AG04449 (cell line): ENCODE results near the gene ATP10A.

ENCODE experiments used
- CTCF ChIA-PET: fragments of 350-600 bp; formaldehyde crosslinking; extraction: SDS; loops from one replicate; lab custom pipeline; 2021; ENCODE audit warnings: antibody characterized with exemption; lab: Yijun Ruan, JAX
- POLR2A ChIA-PET: fragments of 400-600, 350-600 bp; formaldehyde crosslinking; extraction: SDS; loops from one replicate; lab custom pipeline; 2020; ENCODE audit warnings: antibody characterized with exemption, inconsistent platforms; lab: Yijun Ruan, JAX
- DNase-seq: peaks from one replicate; pipeline ENCODE4 v3.0.0-alpha.2; 2010; ENCODE audit warnings: low read depth, low spot score
- H3K4me3 ChIP-seq: 2 replicates; pipeline ENCODE4 v1.5.1; 2011; ENCODE audit warnings: low read depth, mild to moderate bottlenecking, control low read depth, low read length
- CTCF ChIP-seq: IDR thresholded peaks from one replicate; pipeline ENCODE4 v1.5.1; 2011; ENCODE audit warnings: mild to moderate bottlenecking, moderate library complexity, low read length, control low read depth, inconsistent platforms; ENCODE audit not compliant: insufficient read depth; ENCODE audit errors: missing control alignments

The ATP10A gene

DNA sequence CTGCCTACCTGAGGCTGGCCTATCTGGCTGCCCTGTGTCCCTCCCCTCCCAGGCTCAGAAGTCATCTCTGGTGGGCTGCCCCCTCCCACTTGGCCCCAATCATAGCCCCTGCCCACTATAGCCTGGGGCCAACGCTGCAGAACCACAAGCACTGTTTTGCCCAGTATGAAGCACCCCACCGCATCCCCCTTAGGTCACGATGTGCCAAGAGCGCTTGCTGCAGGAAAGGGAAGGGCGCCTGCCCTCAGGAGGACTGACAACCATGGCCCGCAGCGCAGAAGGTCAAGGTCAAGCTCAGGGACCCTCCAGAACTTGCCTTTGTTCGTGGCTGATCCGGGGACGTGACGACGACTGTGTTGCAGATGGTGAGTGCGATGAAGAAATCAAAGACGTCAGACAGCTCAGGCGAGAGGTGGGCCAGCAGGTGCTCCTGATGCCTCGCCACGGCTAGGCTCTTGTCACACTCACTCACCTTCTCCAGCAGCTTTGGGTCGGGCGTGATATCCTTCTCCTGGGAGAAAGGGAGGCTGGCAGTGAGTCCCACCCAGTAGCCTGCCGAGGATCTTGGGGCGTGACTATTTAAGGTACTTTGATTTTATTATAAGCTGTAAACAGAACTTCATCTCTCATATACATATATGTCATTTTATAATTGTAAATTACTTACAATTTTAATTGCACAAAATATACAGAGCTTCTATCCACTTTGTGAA lies 146.6 kb downstream of the ATP10A start:
- no peak for TF ChIP-seq CTCF
- ChIA-PET POLR2A (no interaction called here), CTCF (interaction anchor here (0.9 to 1.4 kb wide), 4 partner anchors 9 to 217 kb away, joined by 3 to 7 read pairs (median 3); no protein-coding TSS in a partner anchor)
- DNase-seq, result no peak
- H3K4me3 ChIP-seq, result no peak overlapping the region

DNA sequence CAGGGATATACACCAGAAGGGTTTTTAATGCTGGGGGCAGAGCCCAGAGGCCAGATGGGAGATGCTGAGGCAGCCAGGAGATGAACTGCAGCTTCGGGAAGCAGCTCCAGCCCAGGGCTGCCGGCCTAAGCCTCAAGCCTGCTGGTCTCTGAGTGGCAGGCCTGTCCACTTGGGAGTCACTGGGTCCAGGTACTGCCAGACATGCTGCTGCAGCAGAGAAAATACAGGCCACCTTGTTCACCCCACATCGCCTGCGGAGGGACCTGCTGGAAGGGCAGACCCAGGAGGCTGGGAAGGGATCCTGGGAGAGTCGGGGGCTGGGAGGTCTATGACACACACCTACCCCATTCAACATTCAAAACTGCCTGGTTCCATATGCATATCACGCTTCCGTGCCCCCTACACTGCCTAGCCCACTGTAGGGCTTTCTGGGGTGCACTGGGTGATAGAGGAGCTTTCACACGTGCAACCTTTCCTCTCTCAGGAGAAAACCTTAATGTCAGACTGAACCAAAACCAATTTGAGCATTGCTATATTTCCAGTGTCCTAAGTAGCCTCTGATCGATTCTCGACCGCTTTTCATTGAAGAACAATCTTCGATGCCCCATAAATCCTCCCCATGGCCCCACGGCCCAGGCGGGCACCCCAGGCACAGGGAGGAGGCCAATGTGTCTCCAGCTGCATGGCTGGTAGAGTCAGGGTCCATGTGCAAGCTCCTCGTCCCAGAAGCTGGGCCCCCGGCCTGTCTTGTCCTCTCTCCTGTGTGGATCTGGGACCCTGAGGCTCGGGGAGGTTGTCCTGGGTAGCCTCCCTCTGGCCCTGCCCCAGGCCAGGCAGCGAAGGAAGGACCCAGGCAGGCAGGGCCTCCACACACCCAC lies 147.4 kb downstream of the ATP10A start:
- H3K4me3 ChIP-seq, result no peak overlapping the region
- ChIA-PET CTCF (interaction anchor here (1.0 to 1.4 kb wide), 2 partner anchors 8 to 218 kb away, joined by 3 to 7 read pairs; no protein-coding TSS in a partner anchor), POLR2A (no interaction called here)
- no peak for TF ChIP-seq CTCF
- DNase-seq, result no peak

GRCh38 chr15:25714538-25714840 lies 148.6 kb downstream of the ATP10A start:
- H3K4me3 ChIP-seq, result no peak overlapping the region
- no peak for DNase-seq
- CTCF ChIA-PET, result no interaction called here
- TF ChIP-seq CTCF, result no peak
- POLR2A ChIA-PET, result no interaction called here

- ChIA-PET POLR2A (no interaction called here), CTCF (interaction anchor here (1.2 kb wide), 1 partner anchor 17 kb away, joined by 3 read pairs; no protein-coding TSS in a partner anchor)
- no peak for DNase-seq
- TF ChIP-seq CTCF, result no peak
- H3K4me3 ChIP-seq, result no peak overlapping the region
These were observed 149.2 kb downstream of the ATP10A start for GRCh38 chr15:25713736-25714537.

DNA sequence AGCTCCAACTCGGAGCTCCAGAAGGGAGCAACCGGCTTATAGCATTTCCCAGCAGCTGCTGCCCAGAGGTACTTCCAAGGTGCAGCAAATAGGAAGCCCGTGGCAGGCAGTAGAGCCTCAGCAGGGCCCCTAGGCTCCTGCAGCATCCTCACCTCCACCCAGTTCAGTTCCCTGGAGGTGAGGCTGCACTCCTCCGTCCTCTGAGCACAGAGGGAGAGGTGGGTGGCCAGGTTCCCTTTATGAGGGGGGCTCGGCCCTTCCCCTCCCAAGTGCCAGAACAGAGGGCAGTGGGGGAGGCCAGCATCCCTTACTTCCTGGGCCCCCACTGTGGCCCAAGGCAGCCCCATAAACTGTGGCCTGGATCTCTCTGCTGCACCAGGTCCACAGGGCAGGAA lies 150.2 kb downstream of the ATP10A start:
- CTCF ChIA-PET, result interaction anchor here (0.8 to 1.2 kb wide), 2 partner anchors 16 to 17 kb away, joined by 3 to 4 read pairs; no protein-coding TSS in a partner anchor
- no peak overlapping the region for H3K4me3 ChIP-seq
- no peak for DNase-seq
- no peak for TF ChIP-seq CTCF
- POLR2A ChIA-PET, result no interaction called here
